DMS79 treated with DMSO at 0.1 percent for 48 hours (cell line): ENCODE data around the gene DNAL1.

Experiments used
- DNase-seq: peaks from one replicate; lab custom pipeline; 2025; lab: John Stamatoyannopoulos, UW

The DNAL1 gene

GRCh38 chr14:73724696-73725095 is 79.9 kb downstream of the DNAL1 start:
- DNase-seq: no peak

DNA sequence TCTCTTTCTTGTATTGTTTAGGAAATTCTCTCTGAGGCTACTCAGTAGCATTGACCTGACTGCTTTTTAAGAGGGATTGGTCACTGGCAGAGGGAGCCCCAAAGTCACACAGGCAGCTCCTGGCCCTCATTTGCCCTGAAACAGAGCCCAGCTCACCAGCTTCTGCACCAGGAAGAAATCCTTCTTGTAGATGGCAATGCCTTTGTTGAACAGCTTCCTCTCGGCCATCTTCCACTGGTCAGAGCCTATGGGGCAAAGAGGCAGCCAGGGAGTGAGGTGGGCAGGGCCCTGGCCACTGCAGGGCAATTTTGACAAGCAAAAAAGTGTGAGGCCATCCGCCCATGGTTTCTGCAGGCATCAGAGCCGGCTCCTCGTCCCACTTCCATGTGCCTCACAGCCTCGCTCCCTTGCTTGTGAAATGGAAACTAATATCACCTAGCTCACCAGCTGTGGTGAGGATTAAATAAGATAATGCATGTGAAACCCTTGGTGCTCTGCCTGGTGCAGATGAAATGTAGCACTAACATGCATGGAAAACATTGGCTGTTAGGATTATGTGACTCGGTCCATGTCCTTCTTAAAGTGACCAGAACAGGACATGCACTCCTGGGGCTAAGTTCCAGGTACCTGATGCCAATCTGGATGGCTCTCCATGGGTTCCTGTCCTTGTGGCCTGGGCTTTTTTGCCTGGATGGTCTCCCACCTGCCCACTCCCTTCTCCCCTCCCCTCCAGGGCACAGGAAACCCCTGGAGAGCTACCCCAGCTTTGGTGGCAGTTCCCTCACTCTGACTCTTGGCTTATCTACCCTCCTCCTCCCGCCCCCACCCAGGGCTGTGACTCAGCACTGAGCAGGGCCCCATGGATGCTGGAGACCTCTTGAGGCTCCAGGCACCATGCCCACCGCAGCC is 80.6 kb downstream of the DNAL1 start:
- no peak for DNase-seq

DNA sequence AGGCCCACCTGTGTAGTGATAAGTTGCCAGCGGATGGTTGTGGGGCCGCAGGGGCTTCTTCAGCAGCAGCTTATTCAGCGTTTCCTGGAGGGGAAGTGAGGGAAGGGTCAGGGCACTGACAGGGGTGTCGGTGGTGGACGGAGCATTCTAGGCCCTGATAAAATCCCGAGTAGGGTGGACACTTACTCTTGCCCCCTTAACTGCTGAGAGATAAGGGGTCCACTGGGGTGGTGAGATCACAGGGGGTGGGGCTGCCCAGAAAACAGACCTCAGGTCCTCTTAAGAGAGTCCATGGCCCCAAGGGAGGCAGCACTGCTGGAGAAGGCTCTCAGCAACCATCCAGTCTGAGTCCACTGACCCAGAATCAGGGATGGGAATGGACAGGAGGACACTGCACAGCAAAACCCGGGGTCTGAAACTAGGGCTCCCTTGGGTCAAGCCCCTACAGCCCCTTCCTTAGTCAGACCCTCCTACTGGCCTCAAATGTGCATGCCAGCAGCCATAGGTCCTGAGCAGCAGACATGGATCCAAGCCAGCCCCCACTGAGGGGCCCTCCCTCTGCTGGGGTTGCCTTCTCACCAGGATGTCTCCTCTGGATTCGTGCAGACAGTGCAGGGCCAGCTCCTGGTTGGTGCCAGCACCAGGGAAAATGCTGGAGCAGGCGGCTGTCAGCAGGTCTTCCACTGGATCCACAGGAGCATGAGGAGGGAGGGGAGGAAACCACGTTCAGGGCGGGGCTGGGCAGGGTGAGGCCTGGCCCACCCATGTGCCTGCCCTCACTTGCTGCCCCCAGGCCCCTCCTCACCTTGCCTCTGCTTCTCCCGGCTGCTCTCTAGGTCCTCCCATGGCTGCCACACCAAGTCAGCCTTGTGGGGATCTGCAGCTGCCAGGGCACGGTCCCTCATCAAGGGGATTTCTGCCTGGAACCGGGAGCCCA is 81.5 kb downstream of the DNAL1 start:
- DNase-seq: no peak

GRCh38 chr14:73727166-73727565 is 82.4 kb downstream of the DNAL1 start:
- no peak for DNase-seq

GRCh38 chr14:73728717-73729330 is 84.0 kb downstream of the DNAL1 start:
- DNase-seq: peak; percentile 76

DNA sequence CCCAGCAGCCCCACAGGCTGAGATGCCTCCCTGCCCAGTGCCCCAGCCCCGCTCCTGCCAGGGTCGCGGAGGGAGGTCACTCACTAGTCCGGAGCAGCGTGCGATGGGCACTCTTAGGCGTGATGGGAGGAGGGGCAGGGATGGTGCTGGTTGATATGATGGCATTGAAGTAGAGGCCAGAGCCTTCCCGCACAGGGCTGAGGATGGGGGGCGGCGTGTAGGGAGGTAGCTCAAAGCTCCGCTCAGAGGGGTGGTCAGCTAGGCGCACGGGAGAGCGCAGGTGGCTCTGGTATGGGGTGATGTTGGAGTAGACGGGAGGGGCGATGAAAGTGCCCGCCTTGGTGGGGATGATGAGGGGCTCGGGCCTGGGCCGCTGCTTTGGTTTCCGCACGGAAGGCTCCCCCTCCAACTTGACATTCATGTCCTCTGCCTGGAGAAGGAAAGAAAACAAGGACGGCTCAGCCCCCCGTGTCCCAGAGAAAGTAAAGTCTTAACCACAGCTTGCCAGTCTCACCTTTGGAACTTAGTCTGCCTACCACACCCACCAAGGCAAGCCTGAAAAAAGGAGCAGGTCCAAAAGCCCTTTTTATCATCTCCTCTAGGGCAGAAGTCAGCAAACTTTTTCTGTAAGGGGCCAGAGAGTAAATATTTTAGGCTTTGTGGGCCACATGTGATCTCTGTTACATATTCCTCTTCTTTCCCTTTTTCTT is 84.9 kb downstream of the DNAL1 start:
- DNase-seq: no peak

- no peak for DNase-seq
Observed at GRCh38 chr14:73731111-73731510, 86.3 kb downstream of the DNAL1 start.

DNA sequence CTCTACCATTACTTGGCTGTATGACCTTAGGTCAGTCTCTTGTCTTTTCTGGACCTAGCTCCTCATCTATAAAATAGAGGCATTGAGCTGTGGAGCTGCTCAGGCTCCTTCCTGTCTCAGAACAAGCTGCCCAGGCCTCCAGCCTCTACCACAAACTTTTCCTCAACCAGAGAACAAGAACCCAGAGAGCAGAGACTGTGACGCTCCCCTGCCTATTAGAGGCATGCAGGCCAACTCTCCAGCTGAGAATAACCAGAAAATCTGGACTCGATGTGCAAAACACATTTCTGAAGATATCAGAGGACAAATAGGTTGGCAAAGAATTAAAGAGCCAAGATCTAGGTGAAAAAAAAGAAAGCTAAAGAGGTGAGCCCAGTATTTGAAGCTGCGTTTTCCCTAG is 87.2 kb downstream of the DNAL1 start:
- no peak for DNase-seq

DNA sequence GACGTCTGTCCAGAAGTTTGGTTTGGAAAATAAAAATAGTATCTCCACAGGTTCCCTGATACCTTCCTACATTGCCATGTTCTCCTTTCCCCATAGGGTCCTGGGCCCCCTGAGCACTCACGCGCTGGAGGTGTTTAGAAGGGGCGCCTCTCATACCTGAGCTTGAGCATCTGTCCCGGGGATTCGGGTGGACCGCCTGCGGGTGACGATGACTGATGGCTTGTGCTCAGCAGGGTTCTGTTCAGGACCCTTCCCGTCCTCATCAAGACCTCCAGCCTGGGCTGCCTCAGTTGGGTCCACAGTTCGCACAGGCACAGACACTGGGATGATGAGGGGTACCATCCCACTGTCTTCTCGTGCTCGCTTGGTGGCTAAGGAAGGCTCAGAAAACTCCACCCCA is 92.1 kb downstream of the DNAL1 start:
- no peak for DNase-seq

DNA sequence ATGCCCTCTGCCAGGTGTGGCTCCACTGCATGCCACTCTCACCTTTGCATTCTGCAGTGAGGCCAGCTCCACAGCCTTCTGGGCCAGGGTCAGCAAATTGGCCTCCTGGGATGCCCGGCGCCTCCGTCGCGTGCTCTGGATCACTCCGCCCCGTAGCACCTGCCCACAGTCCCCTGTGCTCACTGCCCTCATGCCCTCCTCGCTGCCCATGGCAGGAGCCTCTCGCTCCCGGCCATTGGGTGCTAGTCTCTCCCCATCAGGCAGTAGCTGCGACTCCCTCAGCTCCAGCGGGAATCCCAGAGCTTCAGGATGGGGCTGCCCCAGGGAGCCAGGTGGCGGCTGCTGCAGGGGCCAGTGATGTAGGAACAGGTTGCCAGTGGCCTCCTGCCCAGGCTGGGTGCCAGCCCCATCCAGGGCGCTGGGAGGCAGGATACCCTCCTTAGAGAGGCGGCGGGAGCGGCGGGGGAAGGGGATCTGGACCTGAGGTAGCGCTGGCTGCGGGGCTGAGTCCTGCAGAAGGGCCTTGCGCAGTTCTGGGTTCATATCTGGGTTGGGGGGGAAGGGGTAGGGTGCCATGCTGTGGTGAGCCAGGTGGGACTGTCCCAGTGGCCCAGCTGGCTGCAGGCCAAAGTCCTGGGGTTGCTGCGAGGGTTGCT is 93.9 kb downstream of the DNAL1 start:
- DNase-seq: no peak

DNA sequence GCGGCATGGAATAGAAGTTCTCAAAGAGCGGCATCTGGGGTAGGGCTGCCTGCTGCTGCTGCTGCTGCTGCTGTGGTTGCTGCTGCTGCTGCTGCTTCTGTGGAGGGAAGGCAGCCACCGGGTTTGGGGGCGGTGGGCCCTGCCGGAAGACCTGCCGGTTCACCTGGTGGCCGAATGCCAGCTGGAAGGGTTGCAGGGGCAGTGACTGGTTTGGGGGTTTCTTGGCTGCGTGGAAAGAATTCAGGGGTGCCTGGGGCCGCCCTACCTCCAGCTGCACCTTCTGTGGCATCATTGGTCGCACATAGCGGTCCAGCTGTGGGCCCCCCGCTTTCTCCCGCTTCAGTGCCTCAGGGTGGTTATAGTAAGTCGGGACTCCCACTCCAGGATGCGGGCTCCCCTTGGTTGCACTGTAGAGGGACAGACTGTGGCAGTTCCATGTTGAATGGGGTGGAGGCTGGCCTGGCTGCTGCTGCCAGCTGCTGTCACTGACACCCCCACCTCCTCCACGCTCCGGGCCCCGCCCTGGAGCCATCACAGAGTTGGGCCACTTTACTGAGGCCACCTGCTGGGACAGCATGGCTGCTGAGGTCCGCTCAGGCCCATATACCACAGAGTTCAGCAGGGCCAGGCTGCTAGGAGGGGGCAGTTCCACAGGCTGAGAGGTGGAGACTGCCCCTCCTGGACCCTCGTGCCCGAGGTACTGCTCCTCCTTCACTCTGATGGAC is 94.5 kb downstream of the DNAL1 start:
- no peak for DNase-seq

GRCh38 chr14:73739899-73740617 is 95.3 kb downstream of the DNAL1 start:
- DNase-seq: no peak

DNA sequence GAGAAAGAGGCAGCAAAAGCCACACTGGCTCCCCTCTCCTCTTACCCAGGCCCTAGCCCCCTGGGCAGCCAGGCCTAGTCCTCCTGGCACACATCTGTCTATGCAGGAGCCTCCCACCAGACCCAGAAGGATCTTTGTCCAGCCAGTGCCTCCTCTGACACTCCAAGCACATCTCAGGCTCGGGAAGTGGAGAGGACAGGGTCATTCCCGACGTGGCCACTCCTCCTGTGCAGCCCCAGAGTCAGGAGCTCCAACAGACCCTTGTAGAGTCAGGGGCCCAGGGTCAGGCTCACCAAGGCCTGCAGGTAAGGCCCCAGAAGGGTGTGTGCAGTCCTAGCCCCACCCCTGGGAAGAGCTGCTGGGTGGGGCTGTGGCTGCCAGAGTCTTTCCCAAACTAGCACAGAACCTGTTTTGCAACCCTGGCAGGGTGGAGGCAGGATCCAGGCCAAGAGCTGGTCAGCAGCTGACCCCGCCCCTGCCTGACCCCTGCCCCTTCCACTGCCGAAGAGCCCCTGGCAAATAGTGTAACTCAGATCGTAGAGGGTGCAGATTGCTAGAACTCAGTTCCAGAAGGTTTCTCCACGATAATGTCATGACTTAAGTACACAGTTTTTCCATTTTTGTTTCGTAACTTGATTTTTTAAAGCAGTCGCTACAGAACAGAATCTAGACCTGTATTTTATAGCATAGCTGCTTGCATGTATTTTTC is 96.0 kb downstream of the DNAL1 start:
- DNase-seq: peak; percentile 69

GRCh38 chr14:73741386-73741875 is 96.6 kb downstream of the DNAL1 start:
- DNase-seq: peak; percentile 88

- peak; percentile 81 for DNase-seq
Observed at GRCh38 chr14:73741876-73742519, 97.2 kb downstream of the DNAL1 start.

DNA sequence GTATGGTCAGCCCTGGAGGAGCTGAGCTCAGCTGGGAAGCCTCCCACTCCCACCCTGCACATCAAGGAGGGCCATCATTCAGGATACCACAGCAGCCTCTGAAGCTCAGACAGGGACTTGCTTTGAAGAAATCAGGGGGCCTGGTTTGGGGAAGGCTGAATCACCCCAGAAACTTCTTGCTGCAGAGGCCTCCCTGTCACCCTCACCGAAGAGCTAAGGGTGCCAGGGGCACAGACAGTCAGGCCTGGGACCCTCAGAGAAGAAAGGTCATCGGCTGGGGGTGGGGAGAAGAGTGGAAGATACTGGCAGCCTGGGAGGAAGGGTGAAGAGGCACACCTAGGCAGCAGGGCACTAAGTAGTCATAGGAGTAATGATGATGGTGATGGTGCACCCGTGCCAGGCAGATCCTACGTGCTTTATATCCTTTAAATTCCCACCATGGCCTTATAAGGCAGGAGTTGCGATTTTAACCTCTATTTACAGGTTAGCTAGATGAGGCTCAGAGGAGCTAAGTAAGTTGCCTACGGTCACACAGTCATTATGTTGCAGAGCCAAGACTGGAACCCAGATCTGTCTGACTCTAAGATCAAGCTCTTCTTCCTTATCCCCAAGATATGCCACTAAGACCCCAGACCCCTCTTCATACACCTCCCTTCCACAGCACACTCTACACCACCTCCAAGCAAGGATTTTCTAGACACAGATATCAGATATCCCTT is 97.9 kb downstream of the DNAL1 start:
- no peak for DNase-seq

DNA sequence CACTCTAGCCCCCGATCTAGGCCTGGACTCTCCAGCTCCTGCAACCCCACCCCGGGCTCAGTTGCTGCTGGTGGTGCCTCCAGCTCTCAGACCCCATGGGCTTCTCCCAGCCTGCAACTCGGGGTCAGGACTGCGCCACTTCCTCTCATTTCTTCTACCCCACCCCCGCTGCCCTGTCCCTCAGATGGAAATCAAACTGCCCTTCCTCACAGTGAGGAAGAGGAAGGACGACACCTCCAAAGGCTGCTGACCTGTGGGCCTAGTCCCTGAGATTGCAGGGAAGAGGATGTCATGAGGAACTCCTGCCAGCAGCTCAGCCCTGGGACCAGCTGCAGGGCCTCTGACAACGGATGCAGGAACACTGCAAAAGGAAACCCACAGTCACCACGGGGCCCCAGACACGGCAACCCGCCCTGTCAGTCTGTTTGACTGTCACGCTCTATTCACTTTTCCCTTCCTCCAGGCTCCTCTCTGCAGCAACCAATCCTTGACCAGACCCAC is 98.7 kb downstream of the DNAL1 start:
- no peak for DNase-seq
